Left lung (tissue), 10 donors: Measurements from ENCODE around the gene ABCC5. TPM values are rescaled to one million over a fixed set of nuclear protein-coding genes. Genes with fewer than 3 reads are reported as not detected.
A peak's percentile ranks its signal among the peaks of the same experiment; 100 is the strongest.

Experiments
- ATAC-seq: fragments of 200-7000 bp; cut with Tn5 transposase; one replicate; pipeline ENCODE4 v1.9.1; 2020; ENCODE audit warnings: moderate library complexity
- DNase-seq, 4 donors: peaks; one replicate each; pipeline ENCODE4 v3.0.0-alpha.2; 2013 to 2020
- H3K27ac ChIP-seq, 2 donors: fragments of 200-600 bp; sonication (generic) in 1 of 2; one replicate each; pipeline versions ENCODE4 v1.5.0 to v1.8.0; 2020 to 2021
- H3K27me3 ChIP-seq, 2 donors: fragments of 200-600 bp; sonication (generic) in 1 of 2; one replicate each; pipeline versions ENCODE4 v1.5.0 to v1.8.0; 2020 to 2021
- H3K36me3 ChIP-seq, 2 donors: fragments of 200-600 bp; sonication (generic) in 1 of 2; one replicate each; pipeline versions ENCODE4 v1.5.0 to v1.8.0; 2020 to 2021
- H3K4me1 ChIP-seq, 2 donors: fragments of 200-600 bp; one replicate each; pipeline ENCODE4 v1.8.0; 2021
- H3K4me3 ChIP-seq, 2 donors: fragments of 200-600 bp; sonication (generic) in 1 of 2; one replicate each; pipeline versions ENCODE4 v1.5.0 to v1.8.0; 2020 to 2021; ENCODE audit warnings: mild to moderate bottlenecking in 1 of 2
- H3K9me3 ChIP-seq, 2 donors: fragments of 200-600 bp; sonication (generic) in 1 of 2; one replicate each; pipeline versions ENCODE4 v1.5.0 to v1.8.0; 2020 to 2021
- CTCF ChIP-seq, 2 donors: fragments of 200-600 bp; sonication (generic) in 1 of 2; IDR thresholded peaks; one replicate each; pipeline versions ENCODE4 v1.5.0 to v1.8.0; 2021; ENCODE audit warnings: antibody characterized with exemption in 2 of 2
- intact Hi-C, 2 donors: fragments of 100-400 bp; cut with DNase I; formaldehyde crosslinking; loops; one replicate each; pipeline versions ENCODE4 v1.11.2 to v1.14.2; 2022
- polyA plus RNA-seq, 6 donors: library from polyadenylated mRNA; unstranded; fragments of 120-200 nt; gene quantifications; one replicate each; pipeline ENCODE4 v1.2.1, GENCODE V29; 2013; ENCODE audit not compliant: insufficient read length in 6 of 6
- total RNA-seq, 2 donors: library from RNA; stranded (reverse); fragmentation: NEBNext Ultra II Directional; extraction: Animal tissue kit (Norgen Biotek cat#: 25700); gene quantifications; one replicate each; pipeline ENCODE4 v1.2.1, GENCODE V29; 2021
- donor health status: DM: no; HTN: yes; CAD: no.
- donor health status: DM: no; HTN: no; CAD: no.

ABCC5 gene
- total and polyA plus RNA-seq, 8 donors, result 37.7 to 96.4 (median 78.1) TPM

GRCh38 chr3:183959214-183959613, 58.5 kb downstream of the ABCC5 start:
- intact Hi-C loops, result no loop called here
- ATAC-seq, result no peak

GRCh38 chr3:183958775-183959174, 58.9 kb downstream of the ABCC5 start:
- intact Hi-C loops, result no loop called here
- DNase-seq (peak in 1 of 4 donors; percentile 4), ATAC-seq (peak; percentile 12)
- Histone ChIP-seq H3K27me3 (no peaks in the 10 kb centered on the region), H3K27ac (no peak overlapping the region), H3K4me1 (no peaks in the 10 kb centered on the region), H3K4me3 (no peak overlapping the region), H3K9me3 (no peaks in the 10 kb centered on the region), H3K36me3 (peaks cover 0 to 56% of the 10 kb centered on the region in 2 donors)
- TF ChIP-seq CTCF (IDR thresholded peaks at IDR 0.05), result no peak

More at GRCh38 chr3:183959214-183959613, 58.5 kb downstream of the ABCC5 start:
- no peak overlapping the region for H3K4me3 ChIP-seq
- TF ChIP-seq CTCF (IDR thresholded peaks at IDR 0.05), result no peak
- no peaks in the 10 kb centered on the region for H3K27me3 ChIP-seq
- no peaks in the 10 kb centered on the region for H3K9me3 ChIP-seq
- H3K4me1 ChIP-seq, result no peaks in the 10 kb centered on the region
- H3K36me3 ChIP-seq, result peaks cover 0 to 60% of the 10 kb centered on the region in 2 donors
- no peak for DNase-seq
- H3K27ac ChIP-seq, result no peak overlapping the region

- TF ChIP-seq CTCF (IDR thresholded peaks at IDR 0.05), result no peak
- Histone ChIP-seq H3K4me3 (no peak overlapping the region), H3K9me3 (no peaks in the 10 kb centered on the region), H3K4me1 (no peaks in the 10 kb centered on the region), H3K36me3 (peaks cover 0 to 50% of the 10 kb centered on the region in 2 donors), H3K27me3 (no peaks in the 10 kb centered on the region), H3K27ac (no peak overlapping the region)
- intact Hi-C loops, result no loop called here
- DNase-seq, result peak in 1 of 4 donors; percentile 3
- peak; percentile 47 for ATAC-seq
Observed at GRCh38 chr3:183958226-183958625, 59.5 kb downstream of the ABCC5 start.

GRCh38 chr3:183954875-183955274, 62.8 kb downstream of the ABCC5 start:
- H3K27ac ChIP-seq, result no peak overlapping the region
- ATAC-seq, result no peak
- no peak for DNase-seq
- intact Hi-C loops, result no loop called here
- TF ChIP-seq CTCF (IDR thresholded peaks at IDR 0.05), result no peak
- no peaks in the 10 kb centered on the region for H3K27me3 ChIP-seq
- peaks cover 0 to 46% of the 10 kb centered on the region in 2 donors for H3K36me3 ChIP-seq
- no peak overlapping the region for H3K4me3 ChIP-seq
- H3K9me3 ChIP-seq, result no peaks in the 10 kb centered on the region
- no peaks in the 10 kb centered on the region for H3K4me1 ChIP-seq

- intact Hi-C loops, result no loop called here
- no peak overlapping the region for H3K27ac ChIP-seq
- peaks cover 0 to 52% of the 10 kb centered on the region in 2 donors for H3K36me3 ChIP-seq
- TF ChIP-seq CTCF (IDR thresholded peaks at IDR 0.05), result no peak
- no peaks in the 10 kb centered on the region for H3K27me3 ChIP-seq
- no peaks in the 10 kb centered on the region for H3K9me3 ChIP-seq
- no peaks in the 10 kb centered on the region for H3K4me1 ChIP-seq
- no peak for ATAC-seq
- DNase-seq, result no peak
- H3K4me3 ChIP-seq, result no peak overlapping the region
Observed at GRCh38 chr3:183953471-183954070, 64.1 kb downstream of the ABCC5 start.
